NCI-H2196 (cell line): ENCODE data around the gene TOR4A.

Experiments used
- DNase-seq: peaks from one replicate; lab custom pipeline; 2025; ENCODE audit not compliant: unreplicated experiment; lab: John Stamatoyannopoulos, UW

TOR4A gene

DNA sequence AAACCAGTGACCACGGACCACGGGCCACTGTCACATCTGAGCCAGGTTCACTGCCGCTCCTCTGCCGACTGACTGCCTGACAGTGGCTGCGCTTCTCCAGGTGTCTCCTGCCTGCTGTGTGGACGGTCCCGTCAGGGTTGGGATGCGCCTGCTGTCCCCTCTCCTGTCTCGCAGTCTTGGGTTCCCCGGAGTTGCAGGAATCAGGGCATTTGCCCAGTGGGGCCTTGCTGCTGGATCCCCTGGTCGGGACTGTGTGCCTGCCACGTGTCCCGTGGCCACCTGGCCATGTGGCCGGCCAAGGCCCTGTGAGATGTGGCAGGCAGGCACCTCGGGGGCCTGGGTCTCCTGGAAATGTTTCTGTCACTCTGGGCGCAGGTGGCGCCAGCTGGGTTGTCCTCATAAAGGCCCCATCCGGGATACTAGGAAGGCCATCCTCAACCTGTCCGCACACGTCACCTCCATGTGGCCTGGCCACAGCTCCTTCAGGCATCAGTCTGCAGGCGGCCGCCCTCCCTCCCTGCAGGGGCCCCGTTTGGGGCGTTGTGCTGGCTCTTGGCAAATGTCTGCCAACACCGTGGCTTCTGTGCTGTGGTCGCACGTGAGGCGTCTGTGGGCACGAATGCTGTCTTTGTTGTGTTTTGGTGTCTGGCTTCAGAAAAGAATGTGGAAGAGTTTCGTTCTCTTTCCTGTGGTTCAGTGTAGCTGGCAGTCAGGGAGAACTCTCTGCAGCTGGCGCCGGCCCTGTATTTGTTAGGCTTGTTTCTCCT, 6.4 kb upstream of the TOR4A start:
- no peak for DNase-seq

DNA sequence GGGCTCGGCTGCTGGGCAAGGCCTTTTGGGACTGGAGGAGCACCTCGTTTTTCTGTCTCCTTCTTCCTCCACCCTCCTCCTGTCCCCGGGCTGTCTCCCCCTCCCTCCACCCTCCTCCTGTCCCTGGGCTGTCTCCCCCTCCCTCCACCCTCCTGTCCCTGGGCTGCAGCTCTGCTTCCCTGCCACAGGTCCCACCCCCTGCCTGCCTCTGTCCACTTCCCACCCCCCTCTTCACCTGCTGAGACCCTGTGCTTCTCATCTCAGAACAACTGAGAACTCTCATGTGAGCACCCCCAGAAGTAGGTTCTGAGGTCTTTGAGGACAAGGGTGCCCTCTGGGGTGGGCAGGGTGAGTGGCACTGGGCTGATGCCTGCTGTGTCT, 5.8 kb upstream of the TOR4A start:
- no peak for DNase-seq

- no peak for DNase-seq
Measured at GRCh38 chr9:137272241-137273094, 5.1 kb upstream of the TOR4A start.

DNA sequence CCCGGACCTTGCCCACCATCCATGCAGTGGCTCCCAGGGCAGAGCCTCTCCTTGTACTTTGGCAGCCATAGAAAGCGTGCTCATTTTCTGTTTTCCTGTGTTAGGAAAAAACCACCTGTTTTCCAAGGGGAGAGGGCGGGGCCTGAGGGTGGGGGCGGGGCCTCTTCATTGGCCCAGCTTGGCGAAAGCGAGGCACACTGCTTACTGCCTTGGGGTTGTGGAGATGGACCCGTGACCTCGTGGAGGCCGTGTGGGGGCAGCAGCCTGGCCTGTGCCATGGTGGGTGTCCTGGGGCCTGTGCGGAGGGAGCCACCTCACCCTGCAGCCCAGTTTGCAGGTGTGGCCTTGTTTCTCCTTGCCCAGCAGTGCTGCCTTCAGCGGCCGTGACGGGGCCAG, 4.4 kb upstream of the TOR4A start:
- peak; percentile 20 for DNase-seq

- no peak for DNase-seq
Measured at GRCh38 chr9:137273611-137274320, 3.8 kb upstream of the TOR4A start.

GRCh38 chr9:137275203-137275587, 2.3 kb upstream of the TOR4A start:
- no peak for DNase-seq

GRCh38 chr9:137275588-137276472, 1.7 kb upstream of the TOR4A start:
- no peak for DNase-seq

- no peak for DNase-seq
Measured at GRCh38 chr9:137276473-137277328, 825 bp upstream of the TOR4A start.

DNA sequence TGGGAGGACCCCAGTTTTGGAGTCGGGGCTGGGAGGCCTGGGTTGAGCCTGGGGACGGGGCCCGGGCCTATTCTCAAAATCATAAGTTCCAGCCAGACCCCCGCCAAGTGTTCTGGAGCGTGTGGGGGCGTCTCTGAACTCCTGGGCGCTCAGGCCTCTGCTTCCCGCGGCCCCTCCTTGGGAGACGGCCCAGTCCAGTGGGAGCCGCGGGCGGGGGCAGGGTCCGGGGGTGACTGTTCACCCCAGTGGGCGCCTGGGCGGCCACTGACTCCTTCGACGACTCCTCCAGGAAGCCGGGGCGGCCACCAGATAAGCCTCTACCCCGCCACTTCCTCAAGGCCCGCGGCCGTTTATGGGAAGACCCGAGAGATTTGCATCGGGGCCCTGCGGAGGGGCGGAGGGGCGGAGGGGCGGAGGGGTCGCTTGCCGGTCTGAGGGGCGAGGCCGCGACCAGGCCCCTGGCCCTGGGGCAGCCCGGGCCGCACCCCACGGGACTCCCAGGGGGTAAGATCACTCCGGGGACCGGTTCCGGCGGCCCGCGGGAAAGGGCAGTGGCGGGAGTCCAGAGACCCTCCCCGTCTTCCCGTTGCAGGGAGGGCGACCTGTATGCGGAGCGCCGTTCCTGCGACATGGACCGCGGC, 655 bp downstream of the TOR4A start:
- DNase-seq, result no peak

DNA sequence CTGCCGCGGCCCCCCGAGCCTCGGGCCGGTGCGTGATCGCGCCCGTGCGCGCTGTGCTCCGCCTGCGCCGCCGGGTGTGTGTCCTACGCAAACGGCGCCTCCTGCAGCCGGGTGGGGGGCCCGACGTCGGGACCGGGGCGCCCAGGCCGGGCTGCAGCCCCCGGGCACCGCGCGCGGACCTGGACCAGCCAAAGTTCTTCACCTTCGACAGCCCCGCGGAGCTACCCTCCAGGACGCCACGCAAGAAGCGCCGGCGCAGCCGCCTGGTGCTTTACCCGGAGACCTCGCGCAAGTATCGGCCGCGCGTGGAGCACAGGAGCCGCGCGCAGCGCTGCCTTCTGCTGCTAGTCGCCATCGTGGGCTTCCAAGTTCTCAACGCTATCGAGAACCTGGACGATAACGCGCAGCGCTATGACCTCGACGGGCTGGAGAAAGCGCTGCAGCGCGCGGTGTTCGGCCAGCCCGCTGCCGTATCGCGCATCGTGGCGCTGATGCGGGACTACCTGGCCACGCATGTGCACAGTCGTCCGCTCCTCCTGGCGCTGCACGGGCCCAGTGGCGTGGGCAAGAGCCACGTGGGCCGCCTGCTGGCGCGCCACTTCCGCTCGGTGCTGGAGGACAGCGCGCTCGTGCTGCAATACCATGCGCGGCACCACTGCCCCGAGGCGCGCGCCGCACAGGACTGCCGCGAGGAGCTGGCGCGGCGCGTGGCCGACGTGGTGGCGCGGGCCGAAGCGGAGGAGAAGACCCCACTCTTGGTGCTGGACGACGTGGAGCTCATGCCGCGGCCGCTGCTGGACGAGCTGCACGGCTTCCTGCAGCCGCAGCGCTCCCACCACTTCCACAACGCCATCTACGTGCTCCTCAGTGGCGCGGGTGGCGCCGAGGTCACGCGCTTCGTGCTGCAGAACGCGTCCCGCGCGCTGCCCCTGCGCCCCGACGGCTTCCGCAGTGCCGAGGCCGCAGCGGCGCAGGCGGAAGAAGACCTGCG, 1.5 kb downstream of the TOR4A start:
- DNase-seq, result no peak

- no peak for DNase-seq
Measured at GRCh38 chr9:137279741-137280473, 2.4 kb downstream of the TOR4A start.

- no peak for DNase-seq
Measured at GRCh38 chr9:137280474-137281344, 3.2 kb downstream of the TOR4A start.

DNA sequence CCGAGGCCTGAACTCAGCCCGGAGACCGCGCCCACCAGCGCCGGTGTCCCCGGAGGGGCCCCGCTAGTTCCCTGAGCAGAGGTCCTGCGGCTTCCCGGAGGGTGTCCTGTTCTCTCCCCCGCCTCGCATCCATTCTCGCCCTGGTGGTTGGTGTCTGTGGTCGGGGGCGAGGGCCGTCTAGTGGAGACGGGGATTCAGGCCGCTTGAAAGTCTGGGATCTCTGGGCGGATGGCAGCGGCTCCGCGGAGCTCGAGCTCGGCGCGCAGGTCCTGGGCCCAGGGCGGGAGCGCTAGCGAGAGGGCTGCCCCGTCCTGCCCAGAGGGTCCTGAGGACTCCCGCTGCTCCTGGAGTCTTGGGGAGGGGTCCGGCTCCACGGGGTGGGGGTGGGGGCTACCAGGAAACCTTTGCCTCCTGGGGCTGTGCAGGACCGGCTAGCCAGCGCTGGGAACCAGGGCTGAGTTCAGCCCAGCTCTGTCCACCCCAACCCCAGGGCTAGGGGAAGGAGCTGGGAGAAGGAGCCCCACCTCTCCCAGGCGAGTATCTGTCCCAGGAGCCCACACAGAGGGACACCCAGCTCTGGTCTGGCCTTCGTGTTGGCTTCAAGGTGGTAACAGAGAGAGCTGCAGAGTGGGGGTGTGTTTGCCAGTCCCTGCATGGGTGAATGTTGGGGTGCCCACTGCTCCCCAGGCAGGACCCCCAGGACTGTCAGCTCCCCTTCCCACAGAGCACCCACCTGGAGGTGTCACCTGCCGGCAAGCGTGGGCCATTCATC, 4.0 kb downstream of the TOR4A start:
- no peak for DNase-seq

- DNase-seq, result peak; percentile 67
Measured at GRCh38 chr9:137286975-137287383, 9.5 kb downstream of the TOR4A start.

DNA sequence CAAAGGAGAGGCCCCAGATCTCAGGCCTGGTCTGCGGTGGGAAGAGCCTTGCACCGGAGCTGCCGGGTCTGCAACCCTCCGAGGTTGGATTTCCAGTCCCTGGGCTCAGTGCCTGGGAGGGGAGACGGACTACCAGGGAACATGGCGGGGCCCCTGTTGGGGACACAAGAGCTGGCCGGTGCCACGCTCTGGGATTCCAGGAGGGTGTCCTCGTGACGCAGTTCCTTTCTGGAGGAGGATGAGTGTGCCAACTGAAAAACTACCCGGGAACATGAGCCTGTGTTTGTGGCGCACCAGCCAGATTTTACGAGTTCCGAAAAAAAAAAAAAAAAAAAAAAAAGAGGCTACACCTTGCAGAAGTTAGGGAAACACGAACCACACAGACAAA, 15.6 kb downstream of the TOR4A start:
- no peak for DNase-seq
